Suppressor macrophage treated with lipopolysaccharide for 4 hours (primary cell): Measurements from ENCODE around the gene CRISPLD2.

ENCODE experiments used
- DNase-seq: peaks from one replicate; pipeline ENCODE4 v3.0.0-alpha.2; 2020

The CRISPLD2 gene

DNA sequence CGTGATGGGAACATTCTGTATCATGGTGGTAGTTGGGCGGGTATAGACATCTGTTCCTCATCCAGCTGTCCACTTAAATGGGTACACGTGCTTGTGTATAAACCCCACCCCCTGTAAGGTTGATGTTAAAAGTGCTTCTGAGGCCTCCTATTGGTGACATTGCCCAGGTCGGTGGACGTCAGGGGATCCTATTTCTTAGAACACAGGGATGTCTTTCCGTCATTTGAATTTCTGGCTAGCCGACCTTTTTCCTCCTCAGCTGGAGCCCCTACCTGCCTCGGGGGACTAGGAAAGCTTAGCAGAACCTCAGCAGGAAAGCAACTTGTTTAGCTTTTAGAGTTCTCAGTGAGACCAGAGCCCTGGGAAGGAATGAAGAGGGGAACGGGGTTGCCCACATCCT, 16.6 kb upstream of the CRISPLD2 start:
- DNase-seq = no peak

- DNase-seq = no peak
Observed at GRCh38 chr16:84804326-84804725, 15.5 kb upstream of the CRISPLD2 start.

DNA sequence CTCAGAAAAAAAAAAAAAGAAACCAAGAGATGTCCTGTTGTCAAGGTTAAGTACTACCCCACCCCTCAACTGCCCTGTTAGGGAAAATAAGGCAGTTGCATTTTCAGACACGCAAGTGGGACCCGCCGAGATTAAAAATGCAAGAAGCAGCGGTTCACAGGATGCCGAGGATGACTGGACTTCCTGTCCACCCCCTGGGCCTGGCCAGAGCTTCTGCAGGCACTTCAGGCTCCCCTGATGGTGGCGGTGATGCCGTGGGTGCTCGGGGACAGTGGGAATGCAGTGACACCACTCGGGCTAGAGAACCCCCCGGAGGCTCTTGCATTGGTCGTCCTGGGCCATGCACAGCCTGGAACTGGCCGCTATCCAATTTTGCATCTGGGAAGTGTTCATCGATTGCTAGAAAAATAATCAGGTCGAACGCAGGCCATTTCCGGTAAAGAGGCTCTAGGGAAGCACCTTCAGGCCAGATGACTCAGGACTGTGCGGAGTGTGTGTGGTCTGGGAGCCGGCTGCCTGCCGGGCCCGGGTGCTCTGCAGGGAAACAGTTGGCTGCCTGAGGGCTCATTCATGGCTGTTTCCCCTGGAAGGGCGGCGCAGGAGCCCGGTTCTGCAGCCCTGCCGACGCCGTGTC, 13.4 kb upstream of the CRISPLD2 start:
- peak; percentile 89 for DNase-seq

GRCh38 chr16:84806890-84807258, 12.9 kb upstream of the CRISPLD2 start:
- DNase-seq = no peak

DNA sequence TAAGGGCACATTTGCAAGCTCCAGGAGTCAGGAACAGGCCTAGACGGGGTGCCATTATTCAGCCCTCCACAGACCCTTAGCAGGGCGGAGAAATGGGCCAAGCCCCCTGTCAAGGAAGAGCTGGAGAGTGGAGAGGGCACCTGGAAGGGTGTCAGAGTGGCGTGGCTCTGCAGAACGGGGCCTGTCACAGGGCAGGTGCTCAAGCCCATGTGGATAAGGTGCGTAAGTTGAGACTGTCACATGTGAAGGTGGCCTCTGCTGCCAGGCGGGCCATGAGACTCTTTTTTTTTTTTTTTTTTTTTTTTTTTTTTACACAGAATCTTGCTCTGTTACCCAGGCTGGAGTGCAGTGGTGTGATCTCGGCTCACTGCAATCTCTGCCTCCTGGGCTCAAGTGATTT, 12.0 kb upstream of the CRISPLD2 start:
- no peak for DNase-seq

DNA sequence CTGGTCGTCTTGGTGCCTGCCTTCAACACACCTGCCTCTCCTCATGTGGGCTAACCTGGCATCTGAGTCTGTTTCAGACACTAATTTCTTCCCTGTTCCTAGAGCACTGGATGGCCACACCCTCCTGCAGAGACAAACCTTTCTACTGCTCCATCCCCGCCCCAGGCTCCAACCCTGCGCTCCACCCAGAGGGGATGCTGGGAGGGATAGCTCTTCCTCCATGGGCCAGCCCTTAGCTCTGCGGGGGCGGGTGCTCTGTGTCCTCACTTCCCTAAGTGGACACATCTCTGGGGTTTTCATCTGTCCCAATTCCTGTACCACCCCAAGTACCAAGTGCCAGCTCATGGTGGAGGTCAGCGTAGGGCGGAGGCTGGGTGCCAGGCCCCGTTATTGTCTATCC, 11.0 kb upstream of the CRISPLD2 start:
- DNase-seq = peak; percentile 89

- DNase-seq = peak; percentile 92
Observed at GRCh38 chr16:84810518-84811273, 9.1 kb upstream of the CRISPLD2 start.

- no peak for DNase-seq
Observed at GRCh38 chr16:84811529-84811928, 8.3 kb upstream of the CRISPLD2 start.

DNA sequence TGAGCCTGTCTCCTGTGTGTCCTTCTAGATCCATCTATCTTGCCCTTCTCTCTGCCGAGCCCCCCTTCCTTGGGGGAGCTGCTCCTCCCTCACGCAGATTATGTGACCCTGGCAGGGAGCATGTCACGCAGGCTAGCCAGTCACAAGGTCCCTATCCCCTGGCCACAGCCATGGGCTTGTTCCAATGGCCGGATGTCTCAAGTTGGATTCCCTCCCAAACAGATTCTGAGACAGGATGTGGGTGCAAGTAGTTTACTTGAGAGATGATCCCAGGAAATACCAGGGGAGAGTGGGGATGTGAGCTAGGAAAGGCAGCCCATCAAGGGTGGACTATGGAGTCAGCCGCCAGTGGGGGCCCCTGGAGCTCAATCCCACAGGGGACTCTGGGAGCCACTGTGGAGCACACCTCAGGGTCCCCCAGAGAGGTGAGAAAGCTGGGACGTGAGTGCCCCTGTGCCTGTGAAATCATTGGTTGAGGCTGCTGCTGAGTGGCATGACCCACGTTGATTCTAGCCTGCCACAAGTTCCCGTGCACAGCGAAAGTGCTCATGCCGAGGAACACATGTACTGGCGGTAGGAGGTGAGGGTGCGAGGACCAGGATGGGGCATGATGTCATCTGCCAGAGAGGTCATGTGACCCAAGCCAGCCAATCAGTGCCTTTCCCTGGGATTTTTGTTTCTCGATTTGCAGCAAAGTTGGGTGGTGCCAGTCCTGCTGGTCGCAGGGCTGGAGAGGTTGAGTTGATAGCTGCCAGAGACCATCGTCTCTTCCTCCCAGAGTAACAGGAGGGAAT, 6.4 kb upstream of the CRISPLD2 start:
- DNase-seq = no peak

DNA sequence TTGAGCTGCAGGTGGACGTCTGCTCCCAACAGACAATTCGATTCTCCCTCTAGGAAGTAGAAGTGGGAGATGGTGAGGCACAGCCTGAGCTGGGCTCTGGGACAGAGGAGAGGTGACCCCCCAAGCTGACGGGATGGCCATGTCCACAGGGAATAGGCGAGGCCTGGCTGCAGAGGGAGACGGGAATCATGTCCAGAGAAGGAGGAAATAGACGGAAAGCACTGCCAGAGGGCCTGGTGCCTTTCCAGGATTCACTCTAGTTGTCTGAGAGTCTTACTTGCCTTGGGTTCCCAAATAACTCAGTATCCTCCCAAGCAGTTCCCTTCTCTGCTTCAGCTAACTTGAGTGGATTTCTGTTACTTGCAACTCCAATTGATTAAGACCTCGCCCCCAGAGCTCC, 4.3 kb upstream of the CRISPLD2 start:
- DNase-seq = no peak

DNA sequence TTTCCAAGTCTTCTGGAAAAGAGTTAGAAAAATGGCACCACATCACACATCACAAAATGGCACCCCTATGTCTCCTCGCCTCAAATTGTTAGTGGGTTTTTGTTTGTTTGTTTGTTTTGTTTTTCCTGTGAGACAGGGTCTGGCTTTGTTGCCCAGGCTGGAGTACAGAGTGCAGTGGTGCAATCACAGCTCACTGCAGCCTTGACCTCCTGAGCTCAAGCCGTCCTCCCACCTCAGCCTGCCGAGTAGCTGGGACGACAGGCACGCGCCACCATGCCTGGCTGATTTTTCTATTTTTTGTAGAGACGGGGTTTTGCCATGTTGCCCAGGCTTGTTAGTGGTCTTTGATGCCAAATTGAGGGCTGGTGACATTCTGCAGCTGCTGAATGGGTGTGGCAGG, 3.8 kb upstream of the CRISPLD2 start:
- DNase-seq = no peak

DNA sequence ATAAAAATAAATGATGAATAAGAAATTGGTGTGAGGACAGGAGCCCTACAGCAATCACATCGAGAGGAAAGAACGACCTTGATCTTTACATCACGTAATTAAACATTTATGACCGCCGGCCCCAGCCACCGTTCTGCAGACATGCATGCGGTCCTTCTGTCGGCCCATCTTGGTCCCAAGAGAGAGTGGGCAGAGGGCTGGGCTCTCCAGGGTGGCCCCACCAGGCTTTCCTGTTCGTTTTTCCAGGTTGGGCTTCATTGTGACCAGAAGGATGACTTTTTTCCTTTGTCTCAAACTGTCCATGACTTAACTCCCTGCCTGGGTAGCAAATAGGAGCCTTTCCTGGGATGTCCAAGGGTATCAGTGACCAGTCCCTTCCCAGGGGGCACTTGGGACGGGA, 3.3 kb upstream of the CRISPLD2 start:
- DNase-seq = no peak

DNA sequence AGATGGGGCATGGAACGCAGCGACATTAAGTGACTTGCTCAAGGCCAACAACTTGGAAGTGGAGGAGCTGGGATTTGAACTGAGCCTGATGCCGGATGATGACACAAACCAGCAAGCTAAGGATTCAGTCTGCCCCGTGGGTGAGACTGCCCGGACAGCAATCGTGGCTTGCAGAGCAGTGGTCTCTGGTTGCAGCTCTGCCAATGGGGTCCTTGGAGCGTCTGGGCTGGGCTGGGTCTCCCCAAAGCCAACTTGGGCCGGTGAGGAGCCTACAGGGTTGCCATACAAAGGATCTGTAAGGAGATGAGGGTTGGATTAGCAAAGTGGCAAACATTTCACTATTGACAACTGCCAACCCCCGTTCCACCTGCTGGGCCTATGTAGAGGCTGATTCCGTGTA, 2.6 kb upstream of the CRISPLD2 start:
- no peak for DNase-seq

GRCh38 chr16:84817613-84818012, 2.2 kb upstream of the CRISPLD2 start:
- no peak for DNase-seq

- no peak for DNase-seq
Observed at GRCh38 chr16:84818133-84818532, 1.7 kb upstream of the CRISPLD2 start.

DNA sequence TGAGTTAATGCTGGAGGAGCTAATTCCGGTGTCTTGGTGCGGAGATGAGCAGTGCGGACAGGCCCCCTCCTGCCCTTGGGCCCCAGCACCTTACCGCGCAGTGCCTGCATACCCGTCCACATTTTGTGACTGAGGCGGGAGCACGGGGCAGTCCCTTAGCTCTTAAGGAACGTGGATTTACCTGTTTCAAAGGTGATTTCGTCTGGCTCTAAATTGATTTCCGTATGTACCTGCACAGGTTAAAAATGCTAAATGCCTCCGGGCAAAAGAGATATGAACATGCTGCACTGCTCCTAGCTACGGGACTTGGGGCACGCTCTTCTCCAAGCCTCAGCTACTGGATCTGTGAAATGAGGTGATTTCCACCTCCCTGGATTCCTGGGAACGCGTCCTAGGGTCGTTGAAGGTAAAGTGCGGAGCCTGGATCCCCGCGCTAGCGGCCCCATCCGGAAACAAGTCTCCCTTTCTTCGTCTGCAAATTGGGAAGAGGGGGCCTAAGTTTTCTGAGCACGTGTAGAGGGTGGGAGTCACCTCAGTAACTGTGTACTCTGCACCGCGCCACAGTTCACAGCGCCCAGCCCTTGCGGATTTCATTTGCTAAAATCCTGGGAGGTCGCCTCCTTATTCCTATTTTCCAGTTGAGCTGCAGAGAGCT, 669 bp upstream of the CRISPLD2 start:
- DNase-seq = no peak

DNA sequence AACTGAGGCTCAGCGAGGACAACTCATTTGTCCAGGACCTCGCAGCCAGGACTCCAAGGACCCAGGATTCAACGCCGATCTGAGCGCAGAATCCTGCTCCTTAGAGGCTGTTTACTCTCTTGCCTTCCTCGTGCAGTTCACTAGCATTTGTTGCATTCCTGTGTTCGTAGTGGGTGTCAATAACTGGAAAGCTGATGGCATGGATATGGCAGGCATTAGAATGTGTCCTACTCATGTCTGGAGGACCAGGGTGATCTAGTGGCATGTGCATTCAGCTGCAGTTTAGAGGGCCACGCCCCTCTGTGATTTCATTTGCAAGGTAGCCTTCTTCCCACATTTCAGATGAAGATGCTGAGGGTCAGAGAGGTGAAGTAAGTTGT, 510 bp downstream of the CRISPLD2 start:
- DNase-seq = no peak

GRCh38 chr16:84820771-84821170, 986 bp downstream of the CRISPLD2 start:
- DNase-seq = no peak

DNA sequence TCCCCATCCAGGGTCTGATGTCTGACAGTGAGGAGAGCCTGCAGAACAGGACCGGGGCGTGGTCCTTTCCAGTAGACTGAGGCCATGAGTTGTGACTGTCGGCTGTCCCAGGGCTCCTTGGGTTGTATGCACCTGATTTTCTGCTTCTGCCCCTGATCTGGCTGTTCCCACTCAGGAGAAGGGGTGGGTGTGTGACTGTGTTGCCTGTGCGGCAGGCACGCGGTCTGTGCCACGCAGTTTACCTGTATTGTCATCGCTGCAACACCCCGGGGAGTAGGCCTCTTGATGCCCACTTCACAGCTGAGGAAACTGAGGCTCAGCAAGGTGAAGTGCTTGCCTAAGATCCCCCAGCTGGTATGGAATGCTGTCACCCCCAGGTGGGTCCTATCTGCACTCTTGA, 1.4 kb downstream of the CRISPLD2 start:
- DNase-seq = no peak

DNA sequence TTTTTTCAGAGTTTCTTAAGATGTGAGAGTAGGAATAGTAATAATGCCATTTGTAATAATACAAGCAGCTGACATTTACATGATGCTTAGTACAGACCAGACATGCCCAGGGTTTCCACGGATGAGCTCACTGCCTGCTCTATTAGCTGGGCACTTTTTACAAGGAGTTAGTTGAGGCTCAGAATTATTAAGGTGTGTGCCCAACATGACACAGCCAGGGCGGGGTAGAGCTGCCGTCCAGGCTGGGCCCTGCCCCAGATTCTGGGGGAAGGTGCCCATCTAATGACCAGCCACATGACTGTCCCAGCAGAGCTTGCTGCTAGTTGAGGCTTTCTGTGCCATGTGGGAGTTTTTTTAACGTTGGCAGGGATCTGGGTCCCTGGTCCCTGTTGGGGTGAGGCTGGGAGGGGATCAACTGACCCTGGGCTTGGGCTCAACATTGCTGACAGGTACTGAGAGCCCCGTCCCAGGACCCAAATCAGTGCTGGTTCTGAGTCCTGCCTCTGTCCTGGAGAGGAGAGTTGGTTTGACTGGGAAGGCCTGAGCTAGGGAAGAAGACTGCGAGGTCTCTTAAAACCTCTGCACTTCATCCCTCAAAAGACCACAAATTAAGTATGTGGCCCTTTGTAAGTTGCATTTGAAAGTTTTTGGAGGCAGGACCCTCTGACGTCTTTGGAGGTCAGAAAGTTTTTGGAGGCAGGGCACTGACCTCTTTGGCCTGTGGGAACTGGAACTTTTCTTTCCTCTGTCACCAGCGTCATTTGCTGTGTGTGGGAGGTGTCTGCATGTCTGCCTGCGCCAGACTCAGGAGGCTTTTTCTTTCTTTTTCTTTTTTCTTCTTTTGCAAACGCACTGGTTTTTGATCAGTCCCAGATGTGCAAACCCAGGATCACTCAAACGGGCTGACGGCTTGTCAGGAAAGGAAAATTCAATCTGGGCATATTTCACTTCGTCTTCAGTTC, 2.2 kb downstream of the CRISPLD2 start:
- DNase-seq = peak; percentile 38

DNA sequence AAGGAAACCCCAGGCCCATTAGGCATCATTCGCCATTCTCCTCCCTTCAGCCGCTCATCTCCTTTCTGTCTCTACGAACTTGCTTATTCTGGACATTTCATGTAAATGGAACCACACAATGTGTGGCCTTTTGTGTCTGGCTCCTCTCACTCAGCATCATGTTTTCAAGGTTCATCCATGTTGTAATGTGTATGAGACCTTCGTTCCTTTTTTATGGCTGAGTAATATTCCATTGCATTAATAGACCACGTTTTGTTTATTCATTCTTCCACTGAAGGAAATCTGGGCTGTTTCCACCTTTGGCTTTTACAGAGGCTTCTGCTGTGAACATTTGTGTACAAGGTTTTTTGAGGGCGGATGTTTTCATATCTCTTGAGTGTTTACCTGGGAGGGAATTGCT, 3.2 kb downstream of the CRISPLD2 start:
- no peak for DNase-seq

DNA sequence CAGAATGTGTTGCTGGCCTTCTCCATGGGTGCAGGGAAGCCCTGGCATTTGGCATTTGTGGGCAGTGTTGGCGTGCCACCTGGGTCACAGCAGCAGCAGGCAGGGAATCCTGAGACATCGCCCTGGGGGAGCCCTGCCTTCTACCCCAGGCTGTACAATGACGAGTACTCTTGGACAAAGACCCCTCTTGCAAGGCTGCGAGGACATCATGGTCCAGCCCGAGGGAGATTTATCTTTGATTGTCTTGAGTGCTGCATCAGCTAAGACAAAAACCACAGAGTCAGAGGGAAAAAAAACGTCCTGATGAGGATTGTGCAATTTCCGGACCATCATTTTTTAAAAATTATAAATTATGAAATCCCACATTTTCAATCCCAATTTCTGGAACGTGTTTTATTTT, 3.7 kb downstream of the CRISPLD2 start:
- DNase-seq = no peak
